Keratinocyte (primary cell): ENCODE results near the gene CLDN20. TPM values are rescaled to one million over a fixed set of nuclear protein-coding genes. Genes with fewer than 3 reads are reported as not detected.

ENCODE experiments used
- DNase-seq: peaks from one replicate; pipeline ENCODE4 v3.0.0-alpha.2; 2011; ENCODE audit warnings: low read depth, missing footprints, low spot score
- FAIRE-seq: peaks from 2 replicates; lab custom pipeline; 2011; peaks lifted over from hg19 to GRCh38; lab: Jason Lieb, UNC
- H2AFZ ChIP-seq: 2 replicates; pipeline ENCODE4 v1.6.0; 2012; ENCODE audit warnings: low read length, control low read depth, inconsistent platforms; ENCODE audit not compliant: control insufficient read depth
- H3K27ac ChIP-seq: 2 replicates; pipeline ENCODE4 v1.5.1; 2011; ENCODE audit warnings: low read length; ENCODE audit not compliant: control insufficient read depth, insufficient read depth
- H3K27me3 ChIP-seq: 3 replicates; pipeline ENCODE4 v1.6.0; 2011; ENCODE audit warnings: low read length; ENCODE audit not compliant: control insufficient read depth, insufficient read depth; ENCODE audit errors: extremely low read depth
- H3K36me3 ChIP-seq, 2 experiments: 2 replicates in 1 of 2; 3 replicates in 1 of 2; pipeline ENCODE4 v1.5.1; 2011; ENCODE audit warnings: low read length in 2 of 2, mild to moderate bottlenecking in 1 of 2; ENCODE audit not compliant: control insufficient read depth in 2 of 2, insufficient read depth in 2 of 2; ENCODE audit errors: extremely low read depth in 1 of 2
- H3K4me1 ChIP-seq: 3 replicates; pipeline ENCODE4 v1.5.1; 2011; ENCODE audit warnings: low read length; ENCODE audit not compliant: control insufficient read depth, insufficient read depth; ENCODE audit errors: extremely low read depth
- H3K4me2 ChIP-seq: 3 replicates; pipeline ENCODE4 v1.6.0; 2011; ENCODE audit warnings: low read depth, low read length; ENCODE audit not compliant: control insufficient read depth, insufficient read depth; ENCODE audit errors: extremely low read depth
- H3K4me3 ChIP-seq, 3 experiments: fragments of 200-600 bp in 1 of 3; sonication (generic) in 1 of 3; 2 replicates in 2 of 3; 3 replicates in 1 of 3; pipeline ENCODE4 v1.5.1; 2011 to 2016; ENCODE audit warnings: low read length in 3 of 3, mild to moderate bottlenecking in 3 of 3, control low read depth in 2 of 3, inconsistent platforms in 1 of 3, low read depth in 1 of 3, mixed read lengths in 1 of 3, mixed run types in 1 of 3, moderate library complexity in 1 of 3; ENCODE audit not compliant: control insufficient read depth in 2 of 3, insufficient read depth in 2 of 3; ENCODE audit errors: extremely low read depth in 1 of 3
- H3K79me2 ChIP-seq: 2 replicates; pipeline ENCODE4 v1.6.0; 2012; ENCODE audit warnings: low read length; ENCODE audit not compliant: control insufficient read depth, insufficient read depth
- H3K9ac ChIP-seq: 3 replicates; pipeline ENCODE4 v1.6.0; 2011; ENCODE audit warnings: low read length; ENCODE audit not compliant: control insufficient read depth, insufficient read depth; ENCODE audit errors: extremely low read depth
- H3K9me1 ChIP-seq: 3 replicates; pipeline ENCODE4 v1.6.0; 2011; ENCODE audit warnings: low read length; ENCODE audit not compliant: control insufficient read depth, insufficient read depth; ENCODE audit errors: extremely low read depth
- H3K9me3 ChIP-seq: 2 replicates; pipeline ENCODE4 v1.5.1; 2012; ENCODE audit warnings: low read depth, low read length; ENCODE audit not compliant: control insufficient read depth
- H4K20me1 ChIP-seq: 3 replicates; pipeline ENCODE4 v1.6.0; 2011; ENCODE audit warnings: low read length; ENCODE audit not compliant: control insufficient read depth, insufficient read depth; ENCODE audit errors: extremely low read depth
- CTCF ChIP-seq, 3 experiments: IDR thresholded peaks in 1 of 3; conservative IDR thresholded peaks in 1 of 3; optimal IDR thresholded peaks in 1 of 3; 2 replicates in 2 of 3; 3 replicates in 1 of 3; pipeline versions ENCODE3 to v1.5.1; 2011; ENCODE audit warnings: low read length in 3 of 3, mild to moderate bottlenecking in 3 of 3, moderate library complexity in 2 of 3, control low read depth in 1 of 3, inconsistent platforms in 1 of 3; ENCODE audit not compliant: insufficient read depth in 2 of 3; ENCODE audit errors: extremely low read depth in 1 of 3
- EZH2 ChIP-seq: IDR thresholded peaks from one replicate; pipeline ENCODE4 v1.6.1; 2012; ENCODE audit warnings: inconsistent platforms, mild to moderate bottlenecking, low read length, moderate library complexity
- dilution Hi-C: fragments of 300-500 bp; cut with MboI; formaldehyde crosslinking; loops from one replicate; pipeline ENCODE4 v1.7.0; 2020; ENCODE audit warnings: low sequenced_read_pairs; ENCODE audit not compliant: extremely low pct_ligation_motif_present
- polyA minus RNA-seq, 3 experiments: library from RNA; depleted of rRNA, polyadenylated mRNA; stranded (reverse); fragments of >200 nt; gene quantifications; 1 replicate in 1 of 3; 2 replicates in 1 of 3; 3 replicates in 1 of 3; pipeline ENCODE4 v1.2.3, GENCODE V29; 2011
- polyA plus RNA-seq, 5 experiments: library from polyadenylated mRNA; depleted of rRNA in 3 of 5; stranded (reverse) in 3 of 5; stranded (forward) in 1 of 5; unstranded in 1 of 5; fragments of >200 nt; gene quantifications; 1 replicate in 1 of 5; 2 replicates in 3 of 5; 3 replicates in 1 of 5; pipeline versions ENCODE4 v1.2.1 to v1.2.3, GENCODE V29; 2011 to 2012; ENCODE audit warnings: missing spikeins in 2 of 5, low read depth in 1 of 5, low replicate concordance in 1 of 5

Gene CLDN20
- polyA plus RNA-seq: 0.09 to 0.39 TPM in 2 of 3 replicates, not detected in the other
- polyA plus RNA-seq (2011; ENCODE audit: low read depth): not detected
- polyA plus RNA-seq (2011; cell fraction: cytosol; rRNA removed): 0.06 TPM in 1 of 2 replicates, not detected in the other
- 0.28 TPM in 1 of 2 replicates, not detected in the other for polyA plus RNA-seq (2011; cell fraction: nucleus; rRNA removed)
- 0.45 and 0.57 TPM in 2 replicates for polyA plus RNA-seq (2012; ENCODE audit: low replicate concordance)
- polyA minus RNA-seq: not detected in 3 replicates
- polyA minus RNA-seq (2011; cell fraction: cytosol; rRNA and poly(A)+ RNA removed): not detected
- not detected in 2 replicates for polyA minus RNA-seq (2011; cell fraction: nucleus; rRNA and poly(A)+ RNA removed)

GRCh38 chr6:155263373-155264063 is at the start of gene CLDN20:
Gene CLDN20, plus strand, starts transcription at chr6:155264013. Its CDS starts 11,707 bp downstream, at chr6:155275720.
- Histone ChIP-seq H3K27ac (peak within 1 kb of the TSS; percentile 82), H3K27me3 (no peaks in the 10 kb centered on the region), H3K36me3 (peaks cover 13 to 22% of the 10 kb centered on the region in 2 experiments), H2AFZ (peak within 1 kb of the TSS; percentile 30), H3K4me2 (peak within 1 kb of the TSS; percentile 68), H3K4me1 (peaks cover 17% of the 10 kb centered on the region), H4K20me1 (no peaks in the 10 kb centered on the region), H3K4me3 (no peak within 1 kb of the TSS), H3K9ac (peak within 1 kb of the TSS; percentile 54), H3K9me1 (no peaks in the 10 kb centered on the region), H3K9me3 (no peaks in the 10 kb centered on the region), H3K79me2 (peaks cover 39% of the 10 kb centered on the region)
- FAIRE-seq (no peak), DNase-seq (no peak)
- TF ChIP-seq CTCF (optimal IDR thresholded peaks at IDR 0.05 in 1 of 3, IDR thresholded peaks at IDR 0.05 in 1 of 3, conservative IDR thresholded peaks at IDR 0.05 in 1 of 3; ENCODE audit: extremely low read depth in 1 of 3, insufficient read depth in 2 of 3, low read length in 3 of 3): no peak
- TF ChIP-seq EZH2: no peak
- dilution Hi-C loops: no loop called here

GRCh38 chr6:155215906-155216305 is 47.9 kb upstream of the CLDN20 start:
- no peak for FAIRE-seq
- dilution Hi-C loops: no loop called here
- no peaks in the 10 kb centered on the region for H4K20me1 ChIP-seq
- H3K36me3 ChIP-seq: no peaks in the 10 kb centered on the region
- H3K27me3 ChIP-seq: no peaks in the 10 kb centered on the region
- no peak for TF ChIP-seq EZH2
- TF ChIP-seq CTCF (optimal IDR thresholded peaks at IDR 0.05 in 1 of 3, IDR thresholded peaks at IDR 0.05 in 1 of 3, conservative IDR thresholded peaks at IDR 0.05 in 1 of 3; ENCODE audit: extremely low read depth in 1 of 3, insufficient read depth in 2 of 3, low read length in 3 of 3): no peak
- no peak overlapping the region for H3K27ac ChIP-seq
- no peak overlapping the region for H3K9ac ChIP-seq
- H3K4me3 ChIP-seq: no peak overlapping the region
- no peak overlapping the region for H2AFZ ChIP-seq
- no peak for DNase-seq
- H3K4me2 ChIP-seq: no peak overlapping the region
- no peaks in the 10 kb centered on the region for H3K9me3 ChIP-seq
- peaks cover 33% of the 10 kb centered on the region for H3K4me1 ChIP-seq
- no peaks in the 10 kb centered on the region for H3K79me2 ChIP-seq
- H3K9me1 ChIP-seq: no peaks in the 10 kb centered on the region
